Measurements from ENCODE around the gene PEX11G.

PEX11G gene

GRCh38 chr19:7478843-7479227 lies 10.0 kb downstream of the PEX11G start:
- Histone ChIP-seq H3K36me3 (no peaks in the 10 kb centered on the region), H3K4me1 (peaks cover 0 to 2% (median 0%) of the 10 kb centered on the region in 4 donors), H3K27me3 (no peaks in the 10 kb centered on the region), H3K27ac (no peak overlapping the region), H3K9me3 (no peaks in the 10 kb centered on the region), H3K4me3 (no peak overlapping the region)
- no peak for TF ChIP-seq CTCF (IDR thresholded peaks at IDR 0.05)
- DNase-seq: no peak
- intact Hi-C loops (cut with DNase I; ENCODE audit: low total_unique reads): no loop called here

DNA sequence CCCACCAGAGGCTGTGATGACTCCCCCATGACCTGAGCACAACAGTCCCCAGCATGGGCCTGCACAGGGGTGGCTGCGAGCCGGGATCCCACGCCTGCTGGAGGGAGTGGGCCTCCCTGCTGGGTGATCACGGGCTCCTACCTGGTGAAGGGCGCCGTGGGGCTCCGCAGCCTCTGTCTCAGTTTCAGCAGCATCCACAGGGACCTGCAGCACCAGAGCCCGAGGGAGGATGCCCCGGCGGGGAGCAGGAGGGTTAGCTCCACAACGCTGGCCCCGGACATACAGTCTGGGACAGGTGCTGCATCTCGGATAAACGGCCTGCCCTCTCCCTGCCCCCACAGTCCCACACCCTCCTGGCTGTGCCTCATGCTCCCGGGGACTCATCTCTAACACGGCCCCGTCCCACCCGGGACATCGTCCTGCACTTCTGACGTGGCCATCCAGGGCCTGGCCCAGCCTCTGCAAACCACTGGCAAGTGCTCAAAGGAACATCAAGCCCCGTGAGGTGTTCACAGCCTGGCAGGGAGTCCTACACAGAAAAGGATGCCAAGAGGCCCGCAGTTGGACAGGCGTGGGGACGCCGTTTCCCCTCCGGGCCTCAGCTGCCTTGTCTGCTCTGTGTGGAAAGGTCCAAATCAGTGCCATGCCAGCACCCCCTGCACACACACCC lies 10.5 kb downstream of the PEX11G start:
- intact Hi-C loops (cut with DNase I; ENCODE audit: low total_unique reads): no loop called here
- Histone ChIP-seq H3K9me3 (no peaks in the 10 kb centered on the region), H3K4me1 (peaks cover 0 to 2% (median 0%) of the 10 kb centered on the region in 4 donors), H3K27me3 (no peaks in the 10 kb centered on the region), H3K36me3 (no peaks in the 10 kb centered on the region), H3K27ac (no peak overlapping the region), H3K4me3 (no peak overlapping the region)
- no peak for DNase-seq
- no peak for TF ChIP-seq CTCF (IDR thresholded peaks at IDR 0.05)

GRCh38 chr19:7477758-7478157 lies 11.1 kb downstream of the PEX11G start:
- Histone ChIP-seq H3K27ac (no peak overlapping the region), H3K4me1 (peaks cover 0 to under 1% (median 0%) of the 10 kb centered on the region in 4 donors), H3K36me3 (peaks cover 0 to 1% (median 0%) of the 10 kb centered on the region in 3 donors), H3K27me3 (no peaks in the 10 kb centered on the region), H3K9me3 (no peaks in the 10 kb centered on the region), H3K4me3 (no peak overlapping the region)
- intact Hi-C loops (cut with DNase I; ENCODE audit: low total_unique reads): no loop called here
- TF ChIP-seq CTCF (IDR thresholded peaks at IDR 0.05): no peak
- DNase-seq: no peak

DNA sequence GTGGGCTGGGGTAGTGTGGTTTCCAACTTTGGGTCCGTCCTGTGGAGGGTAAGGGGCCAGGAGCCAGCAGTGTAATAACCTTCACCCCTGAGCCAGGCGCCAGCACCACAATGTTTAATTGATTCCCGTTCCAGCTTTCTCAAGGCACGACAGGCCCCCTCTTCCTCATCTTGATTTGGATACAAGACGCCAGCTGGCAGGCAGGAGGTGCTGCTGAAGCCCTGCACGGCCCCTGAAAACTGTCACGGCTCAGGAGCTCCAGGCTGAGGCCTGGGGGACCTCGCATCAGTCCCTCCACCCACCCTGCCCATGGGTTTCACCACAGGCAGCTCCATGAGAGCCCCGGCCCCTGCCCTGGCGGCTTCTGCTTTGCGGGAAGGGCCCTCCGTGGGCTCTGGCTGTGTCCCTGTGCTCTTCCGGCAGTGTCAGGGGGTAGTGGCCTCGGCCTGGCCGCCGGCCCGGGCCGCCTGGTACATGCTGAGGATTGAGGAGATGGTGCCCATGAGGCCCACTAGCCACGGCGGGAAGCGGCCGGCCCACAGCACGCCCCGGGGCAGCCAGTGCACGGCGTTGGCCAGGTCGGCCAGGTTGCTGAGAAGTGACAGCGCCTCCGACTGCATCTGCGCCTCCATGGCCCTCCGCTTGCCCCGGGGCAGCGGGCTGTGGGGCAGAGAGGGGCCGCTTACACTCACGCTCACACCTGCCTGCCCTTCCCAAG lies 11.9 kb downstream of the PEX11G start:
- Histone ChIP-seq H3K9me3 (no peaks in the 10 kb centered on the region), H3K4me3 (no peak overlapping the region), H3K27ac (no peak overlapping the region), H3K36me3 (peaks cover 0 to 9% (median 2%) of the 10 kb centered on the region in 3 donors), H3K4me1 (no peaks in the 10 kb centered on the region), H3K27me3 (no peaks in the 10 kb centered on the region)
- DNase-seq: no peak
- TF ChIP-seq CTCF (IDR thresholded peaks at IDR 0.05): no peak
- intact Hi-C loops (cut with DNase I; ENCODE audit: low total_unique reads): no loop called here

DNA sequence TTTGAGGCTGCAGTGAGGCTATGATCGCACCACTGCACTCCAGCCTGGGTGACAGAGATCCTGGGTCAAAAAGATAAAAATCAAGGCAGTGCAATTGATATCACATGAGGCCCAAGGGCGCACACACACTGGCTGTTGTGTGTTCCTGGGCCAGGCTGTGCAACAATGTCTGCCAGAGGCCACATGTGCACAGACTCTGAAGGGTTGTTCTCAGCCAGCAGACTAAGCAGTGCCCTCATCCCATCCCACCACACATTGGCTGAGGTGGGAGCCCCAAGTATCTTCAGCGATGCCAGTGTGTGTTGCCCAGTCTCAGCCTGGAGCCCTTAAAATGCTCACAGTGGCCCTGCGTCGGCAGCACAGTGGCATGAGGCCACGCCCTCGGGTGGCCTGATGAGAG lies 12.6 kb downstream of the PEX11G start:
- Histone ChIP-seq H3K4me1 (no peaks in the 10 kb centered on the region), H3K4me3 (no peak overlapping the region), H3K27ac (no peak overlapping the region), H3K27me3 (no peaks in the 10 kb centered on the region), H3K9me3 (no peaks in the 10 kb centered on the region), H3K36me3 (peaks cover 0 to 16% (median 9%) of the 10 kb centered on the region in 3 donors)
- intact Hi-C loops (cut with DNase I; ENCODE audit: low total_unique reads): no loop called here
- DNase-seq: no peak
- TF ChIP-seq CTCF (IDR thresholded peaks at IDR 0.05): no peak
